HTERT RPE-1 (cell line): ENCODE measurements around the gene GSG1.
"Not testable (repeated sequence)": the region's sequence is repeated elsewhere in the genome, so short reads cannot be mapped to it uniquely, and the experiment has no call there.

Experiments
- in situ Hi-C: fragments of 300-500 bp; cut with MboI; formaldehyde crosslinking; loops from 4 replicates; pipeline ENCODE4 v1.14.3; 2020; ENCODE audit warnings: low sequenced_read_pairs

GSG1 gene

GRCh38 chr12:13066014-13066413 is 37.5 kb downstream of the GSG1 start:
- in situ Hi-C loops: no loop called here

- in situ Hi-C loops: no loop called here
Measured at GRCh38 chr12:13062669-13063068, 40.8 kb downstream of the GSG1 start.

- in situ Hi-C loops: no loop called here
Measured at GRCh38 chr12:13061377-13061776, 42.1 kb downstream of the GSG1 start.

DNA sequence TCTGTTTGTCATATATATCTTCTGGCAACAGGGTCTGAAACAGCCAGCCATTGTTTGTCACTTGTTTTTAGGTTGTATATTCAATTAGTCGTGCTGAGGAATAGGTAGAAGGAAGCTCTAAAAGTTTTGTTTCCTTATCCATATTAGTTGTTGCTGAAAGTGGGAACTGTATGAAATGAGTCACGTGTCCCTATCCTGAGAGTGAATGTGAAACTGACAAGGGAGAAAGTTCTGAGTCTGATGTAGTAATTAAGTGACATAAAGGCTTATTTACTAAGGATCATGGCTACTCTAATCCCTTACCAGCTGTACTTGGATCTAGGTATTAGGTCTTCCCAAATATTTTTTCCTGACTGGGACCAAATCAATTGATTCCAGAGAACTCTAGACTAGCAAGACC is 42.9 kb downstream of the GSG1 start:
- in situ Hi-C loops: no loop called here

DNA sequence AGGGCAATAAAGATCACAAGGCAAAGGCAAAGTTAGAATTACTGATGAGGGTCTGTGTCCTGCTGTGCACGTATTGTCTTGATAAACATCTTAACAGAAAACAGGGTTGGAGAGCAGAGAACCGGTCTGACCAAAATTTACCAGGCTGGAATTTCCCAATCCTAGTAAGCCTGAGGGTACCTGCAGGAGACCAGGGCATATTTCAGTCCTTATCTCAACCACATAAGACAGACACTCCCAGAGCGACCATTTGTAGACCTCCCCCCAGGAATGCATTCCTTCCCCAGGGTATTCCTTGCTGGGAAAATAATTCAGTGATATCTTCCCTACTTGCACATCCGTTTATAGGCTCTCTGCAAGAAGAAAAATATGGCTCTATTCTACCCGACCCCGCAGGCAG is 49.9 kb downstream of the GSG1 start:
- in situ Hi-C loops: not testable (repeated sequence)

- in situ Hi-C loops: no loop called here
Measured at GRCh38 chr12:13052421-13052820, 51.0 kb downstream of the GSG1 start.

DNA sequence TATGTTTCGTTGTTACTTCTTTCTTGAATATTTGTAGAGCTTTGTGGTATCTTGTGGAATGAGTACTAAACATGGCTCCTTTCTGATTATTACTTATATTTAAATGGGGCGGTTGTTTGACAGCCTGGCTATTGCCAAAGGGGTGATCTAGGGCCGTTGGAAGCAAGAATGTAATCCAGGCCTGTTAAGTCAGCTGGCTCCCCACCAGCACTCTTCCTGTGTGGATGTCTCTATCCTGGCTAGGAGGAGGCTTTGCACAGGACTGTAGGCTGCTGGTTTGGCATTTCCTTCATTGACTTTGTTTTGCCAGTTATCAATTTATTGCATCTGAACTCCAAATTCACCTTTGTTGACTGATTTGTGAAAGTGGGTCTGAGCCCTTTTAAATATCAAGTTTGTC is 53.7 kb downstream of the GSG1 start:
- in situ Hi-C loops: no loop called here

- in situ Hi-C loops: no loop called here
Measured at GRCh38 chr12:13046964-13047363, 56.5 kb downstream of the GSG1 start.

DNA sequence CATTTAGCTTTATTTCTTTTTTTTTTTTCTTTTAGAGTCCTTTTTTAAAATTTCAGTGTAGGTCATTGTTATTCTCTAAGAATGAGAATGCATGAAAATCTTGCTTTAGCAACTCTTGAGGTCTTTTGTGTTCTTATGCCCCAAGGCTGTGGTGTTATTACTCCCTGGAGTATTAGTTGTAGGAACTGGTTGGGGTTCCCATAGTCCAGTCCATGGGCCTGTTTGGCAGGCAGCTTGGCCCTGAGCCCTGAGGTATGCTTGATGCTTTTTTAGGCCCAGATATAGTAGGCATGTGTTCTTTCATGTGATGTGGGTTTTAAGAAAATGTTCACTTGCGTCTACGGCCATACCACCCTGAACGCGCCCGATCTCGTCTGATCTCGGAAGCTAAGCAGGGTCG is 57.7 kb downstream of the GSG1 start:
- in situ Hi-C loops: no loop called here

- in situ Hi-C loops: no loop called here
Measured at GRCh38 chr12:13044906-13045299, 58.6 kb downstream of the GSG1 start.

DNA sequence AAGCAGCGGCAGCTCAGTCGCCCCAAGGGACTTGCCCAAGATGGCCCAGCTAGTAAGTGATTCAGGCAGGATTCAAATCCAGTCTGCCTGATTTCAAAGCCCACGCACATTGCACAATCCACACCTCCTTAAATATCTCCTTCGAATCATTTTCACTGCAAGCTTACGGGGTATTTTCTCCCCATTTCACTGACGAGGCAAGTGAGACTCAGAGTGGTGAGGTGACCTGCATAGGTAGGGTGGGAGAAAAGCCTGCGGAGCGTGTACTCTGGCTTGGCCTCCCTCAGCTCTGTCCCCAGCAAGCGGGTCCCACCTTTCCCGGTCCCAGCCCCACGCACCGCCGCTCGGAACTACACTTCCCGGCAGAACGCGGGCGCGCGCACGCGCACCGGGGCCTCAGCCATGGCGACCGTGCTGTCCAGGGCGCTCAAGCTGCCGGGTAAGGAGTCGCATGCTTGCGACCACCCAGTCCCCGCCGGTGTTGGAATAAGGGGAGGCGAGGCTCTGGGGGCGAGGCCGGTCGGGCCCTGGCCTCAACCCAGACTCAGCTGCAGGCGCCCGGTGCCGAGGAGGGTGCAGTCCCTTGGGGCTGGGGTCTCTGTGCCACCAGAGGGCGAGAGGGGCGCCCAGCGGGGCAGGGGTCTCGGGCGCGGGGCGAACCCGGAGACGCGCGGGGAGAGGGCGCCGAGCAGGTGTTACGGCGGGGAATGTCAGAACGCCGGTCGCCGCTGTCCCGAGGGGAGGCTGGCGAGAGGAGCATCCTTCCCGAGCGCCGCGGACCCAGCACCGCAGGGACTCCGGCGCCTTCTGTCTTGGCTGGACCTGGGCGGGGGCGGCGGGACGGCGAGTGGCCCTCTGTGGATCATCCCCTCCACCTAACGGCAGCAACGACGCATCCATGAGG is 59.2 kb downstream of the GSG1 start, which contains the start of gene FAM234B:
TSS of gene FAM234B (plus strand) at position 380 of the 904 bp plus-strand sequence. CDS start at position 403, 23 bp downstream.
- in situ Hi-C loops: no loop called here

DNA sequence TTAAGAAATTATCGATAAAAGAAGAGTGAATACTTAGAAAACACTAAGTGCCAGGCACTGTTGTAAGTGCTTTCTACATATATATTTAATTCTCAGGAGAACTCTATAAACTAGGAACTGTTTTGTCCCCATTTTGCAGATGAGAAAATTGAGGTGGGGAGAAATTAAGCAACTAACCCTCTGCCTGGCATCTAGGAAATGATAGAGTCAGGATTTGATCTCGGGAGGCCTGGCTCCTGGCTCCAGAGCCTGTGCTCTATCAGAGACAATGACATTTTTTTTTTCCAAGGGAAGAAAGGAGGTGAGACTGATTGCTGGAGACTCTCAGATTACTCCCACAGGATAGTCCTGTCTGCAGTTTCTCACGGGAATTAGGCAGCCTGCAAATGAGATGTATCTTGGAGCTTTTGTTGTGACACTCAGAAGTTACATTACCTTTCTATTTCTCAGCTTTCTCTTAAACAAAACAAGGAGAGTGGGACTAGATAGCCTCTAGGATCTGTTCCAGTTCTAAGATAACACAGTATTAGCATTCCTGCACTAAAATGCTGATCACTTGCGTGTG is 60.7 kb downstream of the GSG1 start:
- in situ Hi-C loops: no loop called here

- in situ Hi-C loops: no loop called here
Measured at GRCh38 chr12:13041224-13041623, 62.2 kb downstream of the GSG1 start.

DNA sequence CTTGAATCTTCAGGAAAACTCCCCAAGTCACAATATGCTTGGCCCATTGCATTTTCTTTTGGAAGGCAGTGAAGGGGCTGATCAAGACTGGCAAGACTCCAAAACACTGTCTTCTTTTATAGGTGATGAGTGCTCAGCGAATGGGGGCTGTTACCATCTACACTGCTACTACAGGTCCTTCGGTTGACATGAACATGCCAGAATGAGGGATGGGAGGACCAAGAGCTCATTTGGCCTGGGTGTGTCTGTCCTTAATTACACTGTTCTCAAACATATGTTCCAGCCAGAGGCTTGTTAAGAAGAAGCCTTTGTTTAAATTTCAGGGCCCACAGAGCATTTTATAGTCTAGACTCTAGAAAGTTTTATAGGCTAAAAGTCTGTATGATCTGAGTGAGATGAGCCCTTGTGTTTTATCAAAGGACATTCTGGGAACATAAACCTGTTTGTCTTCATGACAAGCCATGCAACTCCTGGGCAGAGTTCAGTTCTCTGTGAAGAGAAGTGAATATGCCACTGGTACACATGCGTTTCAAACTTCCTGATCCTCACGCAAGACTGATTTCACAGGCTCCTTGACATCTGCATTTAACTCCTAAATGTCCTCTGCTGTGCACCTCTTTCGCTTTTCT is 64.0 kb downstream of the GSG1 start:
- in situ Hi-C loops: no loop called here

DNA sequence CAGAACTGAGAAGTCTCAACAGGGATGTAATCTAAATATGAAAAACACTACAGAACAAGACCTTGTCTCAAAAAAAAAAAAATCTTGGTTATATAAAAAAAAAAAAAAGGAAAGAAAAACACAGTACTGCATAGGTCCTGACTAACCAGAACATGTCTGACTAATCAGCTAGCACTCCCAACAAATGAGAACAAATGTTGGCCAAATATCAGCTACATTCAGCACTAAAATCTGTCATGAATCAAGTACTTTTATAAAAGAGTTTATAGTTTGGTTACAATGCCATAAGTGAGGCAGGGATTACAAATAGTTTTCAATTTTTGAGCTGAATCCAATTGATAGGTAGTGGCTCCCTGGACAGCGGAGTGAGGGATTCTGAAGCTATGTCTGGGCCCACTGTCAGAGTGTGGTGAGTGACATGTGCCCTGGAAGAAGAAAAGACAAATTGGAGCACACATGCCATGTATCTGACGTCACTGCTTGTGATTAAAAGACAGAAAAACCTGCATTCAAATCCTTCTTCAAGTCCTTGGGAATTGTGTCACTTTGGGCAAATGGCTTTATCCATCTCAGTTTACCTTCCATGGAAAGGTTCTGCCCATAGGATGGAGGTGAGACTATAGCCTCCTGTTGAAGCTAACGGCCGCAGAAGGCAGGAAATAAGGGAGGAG is 64.8 kb downstream of the GSG1 start:
- in situ Hi-C loops: no loop called here

- in situ Hi-C loops: no loop called here
Measured at GRCh38 chr12:13036881-13037280, 66.6 kb downstream of the GSG1 start.

DNA sequence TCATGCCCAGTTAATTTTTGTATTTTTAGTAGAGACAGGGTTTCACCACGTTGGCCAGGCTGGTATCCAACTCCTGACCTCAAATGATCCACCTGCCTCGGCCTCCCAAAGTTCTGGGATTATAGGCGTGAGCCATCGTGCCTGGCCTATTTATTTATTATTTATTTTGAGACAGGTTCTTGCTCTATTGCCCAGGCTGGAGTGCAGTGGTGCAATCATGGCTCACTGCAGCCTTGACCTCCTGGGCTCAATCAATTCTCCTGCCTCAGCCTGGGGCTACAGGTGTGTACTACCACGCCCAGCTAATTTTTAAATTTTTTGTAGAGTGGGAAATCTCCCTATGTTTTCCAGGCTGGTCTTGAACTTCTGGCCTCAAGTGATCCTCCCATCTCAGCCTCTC is 68.1 kb downstream of the GSG1 start:
- in situ Hi-C loops: not testable (repeated sequence)
